Ascending aorta (tissue), 2 donors: ENCODE results near the gene MAFG. TPM values are rescaled to one million over a fixed set of nuclear protein-coding genes. Genes with fewer than 3 reads are reported as not detected.
A peak's percentile ranks its signal among the peaks of the same experiment; 100 is the strongest.

Experiments used
- DNase-seq, 2 donors: peaks; one replicate each; pipeline ENCODE4 v3.0.0-alpha.2; 2019; ENCODE audit warnings: low spot score in 2 of 2
- H3K27ac ChIP-seq, 2 donors: fragments of 200-600 bp; sonication (generic); one replicate each; pipeline ENCODE4 v1.5.1; 2016 to 2017; ENCODE audit warnings: mild to moderate bottlenecking in 1 of 2
- H3K27me3 ChIP-seq: fragments of 200-600 bp; sonication (generic); one replicate; pipeline ENCODE4 v1.5.1; 2017
- H3K36me3 ChIP-seq, 2 donors: fragments of 200-600 bp; sonication (generic); one replicate each; pipeline ENCODE4 v1.5.1; 2016
- H3K4me1 ChIP-seq, 2 donors: fragments of 200-600 bp; sonication (generic); one replicate each; pipeline ENCODE4 v1.5.1; 2016 to 2017; ENCODE audit warnings: mild to moderate bottlenecking in 1 of 2
- H3K4me3 ChIP-seq, 2 donors: fragments of 200-600 bp; sonication (generic); one replicate each; pipeline ENCODE4 v1.5.1; 2016 to 2017; ENCODE audit warnings: mild to moderate bottlenecking in 1 of 2
- H3K9me3 ChIP-seq, 2 donors: fragments of 200-600 bp; sonication (generic); one replicate each; pipeline ENCODE4 v1.5.1; 2016
- CTCF ChIP-seq, 3 experiments: fragments of 200-600 bp in 2 of 3; fragments of 450-650 bp in 1 of 3; sonication (generic) in 2 of 3; IDR thresholded peaks; one replicate each; pipeline ENCODE4 v1.5.1; 2016 to 2019; ENCODE audit warnings: antibody characterized with exemption in 3 of 3, mild to moderate bottlenecking in 1 of 3, moderate library complexity in 1 of 3
- intact Hi-C: fragments of 100-400 bp; cut with DNase I; formaldehyde crosslinking; loops from one replicate; pipeline ENCODE4 v1.15.1; 2023
- total RNA-seq: library from RNA; depleted of rRNA; stranded (reverse); fragments of >200 nt; gene quantifications from one replicate; pipeline ENCODE4 v1.1.0, GENCODE V29; 2016

MAFG gene
- total RNA-seq, 1 donor from 2014 or later = 28.7 TPM

- TF ChIP-seq CTCF (IDR thresholded peaks at IDR 0.05) = no peak
- Histone ChIP-seq H3K27me3 (no peaks in the 10 kb centered on the region), H3K4me1 (peaks cover 2 to 10% of the 10 kb centered on the region in 2 donors), H3K9me3 (no peaks in the 10 kb centered on the region), H3K4me3 (peak overlapping the region; percentile 88 to 89), H3K27ac (no peak overlapping the region), H3K36me3 (peaks cover 23 to 57% of the 10 kb centered on the region in 2 donors)
- no peak for DNase-seq
- intact Hi-C loops = loop anchor here (1.0 to 5.0 kb wide), 3 partner anchors 17 to 112 kb away; partner anchors contain the start of genes CENPX, LRRC45 and MAFG
Measured at GRCh38 chr17:81909966-81910839, 17.3 kb downstream of the MAFG start.

- DNase-seq = no peak
- H3K4me3 ChIP-seq = no peak overlapping the region
- intact Hi-C loops = no loop called here
- no peak overlapping the region for H3K27ac ChIP-seq
- H3K27me3 ChIP-seq = no peaks in the 10 kb centered on the region
- H3K36me3 ChIP-seq = peaks cover 14 to 53% of the 10 kb centered on the region in 2 donors
- no peaks in the 10 kb centered on the region for H3K9me3 ChIP-seq
- no peak for TF ChIP-seq CTCF (IDR thresholded peaks at IDR 0.05)
- H3K4me1 ChIP-seq = peaks cover 2 to 10% of the 10 kb centered on the region in 2 donors
Measured at GRCh38 chr17:81909231-81909630, 18.3 kb downstream of the MAFG start.

- intact Hi-C loops = no loop called here
- Histone ChIP-seq H3K36me3 (peaks cover 9 to 48% of the 10 kb centered on the region in 2 donors), H3K4me1 (peaks cover 2 to 10% of the 10 kb centered on the region in 2 donors), H3K27me3 (no peaks in the 10 kb centered on the region), H3K4me3 (no peak overlapping the region), H3K9me3 (no peaks in the 10 kb centered on the region), H3K27ac (no peak overlapping the region)
- TF ChIP-seq CTCF (IDR thresholded peaks at IDR 0.05) = no peak
- no peak for DNase-seq
Measured at GRCh38 chr17:81908793-81909192, 18.7 kb downstream of the MAFG start.

- peaks cover 6 to 35% of the 10 kb centered on the region in 2 donors for H3K36me3 ChIP-seq
- no peaks in the 10 kb centered on the region for H3K9me3 ChIP-seq
- no peak for DNase-seq
- peaks cover 4 to 12% of the 10 kb centered on the region in 2 donors for H3K4me1 ChIP-seq
- no peaks in the 10 kb centered on the region for H3K27me3 ChIP-seq
- no peak for TF ChIP-seq CTCF (IDR thresholded peaks at IDR 0.05)
- H3K4me3 ChIP-seq = no peak overlapping the region
- intact Hi-C loops = no loop called here
- H3K27ac ChIP-seq = no peak overlapping the region
Measured at GRCh38 chr17:81907219-81908145, 20.1 kb downstream of the MAFG start.

GRCh38 chr17:81906476-81907218, 20.9 kb downstream of the MAFG start:
- H3K4me3 ChIP-seq = no peak overlapping the region
- peaks cover 11 to 14% of the 10 kb centered on the region in 2 donors for H3K4me1 ChIP-seq
- no peak for TF ChIP-seq CTCF (IDR thresholded peaks at IDR 0.05)
- no peak for DNase-seq
- intact Hi-C loops = no loop called here
- H3K27ac ChIP-seq = no peak overlapping the region
- no peaks in the 10 kb centered on the region for H3K27me3 ChIP-seq
- H3K36me3 ChIP-seq = peaks cover 4 to 31% of the 10 kb centered on the region in 2 donors
- H3K9me3 ChIP-seq = no peaks in the 10 kb centered on the region
